ENCODE results near the gene ZNF710.

DNA sequence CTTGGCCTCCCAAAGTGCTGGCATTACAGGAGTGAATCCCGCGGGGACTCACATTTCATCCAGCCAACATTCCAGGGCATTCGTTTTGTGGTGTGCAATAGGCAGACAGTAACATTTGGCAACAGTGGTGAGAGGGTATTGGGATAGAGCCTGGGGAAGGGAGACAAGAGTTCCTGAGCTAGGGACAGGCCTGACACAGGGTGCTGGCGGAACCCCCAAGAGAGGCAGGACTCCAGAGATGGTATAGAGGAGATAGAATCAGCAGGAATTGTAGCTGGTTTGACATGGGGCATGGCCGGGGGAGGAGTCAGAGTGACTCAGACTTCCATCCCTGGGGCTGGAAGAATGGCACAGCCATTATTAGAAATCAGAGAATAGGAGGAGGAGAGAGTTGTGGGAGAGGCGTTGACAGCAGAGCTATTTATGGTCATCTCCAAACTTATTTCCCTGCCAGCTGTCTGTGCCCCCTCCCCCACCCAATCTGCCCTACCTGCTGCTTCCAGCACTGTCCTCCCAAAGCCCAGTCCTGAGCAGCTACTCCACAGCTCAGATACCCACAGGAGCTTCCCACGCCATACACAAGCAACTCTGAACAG, 105.5 kb downstream of the ZNF710 start:
- no peak for TF ChIP-seq POLR2A (IDR thresholded peaks at IDR 0.05)
- TF ChIP-seq, protein P1, sequence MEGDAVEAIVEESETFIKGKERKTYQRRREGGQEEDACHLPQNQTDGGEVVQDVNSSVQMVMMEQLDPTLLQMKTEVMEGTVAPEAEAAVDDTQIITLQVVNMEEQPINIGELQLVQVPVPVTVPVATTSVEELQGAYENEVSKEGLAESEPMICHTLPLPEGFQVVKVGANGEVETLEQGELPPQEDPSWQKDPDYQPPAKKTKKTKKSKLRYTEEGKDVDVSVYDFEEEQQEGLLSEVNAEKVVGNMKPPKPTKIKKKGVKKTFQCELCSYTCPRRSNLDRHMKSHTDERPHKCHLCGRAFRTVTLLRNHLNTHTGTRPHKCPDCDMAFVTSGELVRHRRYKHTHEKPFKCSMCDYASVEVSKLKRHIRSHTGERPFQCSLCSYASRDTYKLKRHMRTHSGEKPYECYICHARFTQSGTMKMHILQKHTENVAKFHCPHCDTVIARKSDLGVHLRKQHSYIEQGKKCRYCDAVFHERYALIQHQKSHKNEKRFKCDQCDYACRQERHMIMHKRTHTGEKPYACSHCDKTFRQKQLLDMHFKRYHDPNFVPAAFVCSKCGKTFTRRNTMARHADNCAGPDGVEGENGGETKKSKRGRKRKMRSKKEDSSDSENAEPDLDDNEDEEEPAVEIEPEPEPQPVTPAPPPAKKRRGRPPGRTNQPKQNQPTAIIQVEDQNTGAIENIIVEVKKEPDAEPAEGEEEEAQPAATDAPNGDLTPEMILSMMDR (IDR thresholded peaks at IDR 0.05) = no peak

All from testis (tissue), 2 donors.